HEK293 (cell line): ENCODE results near the gene NCKAP5L.

ENCODE experiments used
- CTCF ChIA-PET: fragments of 350-600 bp; formaldehyde crosslinking; extraction: SDS; loops from one replicate; lab custom pipeline; 2021; ENCODE audit warnings: antibody characterized with exemption; lab: Yijun Ruan, JAX
- POLR2A ChIA-PET: fragments of 300-600 bp; formaldehyde crosslinking; extraction: SDS; loops from one replicate; lab custom pipeline; 2020; ENCODE audit warnings: antibody characterized with exemption, inconsistent platforms; lab: Yijun Ruan, JAX
- H3K27ac ChIP-seq: fragments of 200-500 bp; sonication (Bioruptor generic); 2 replicates; pipeline ENCODE4 v1.5.1; 2014; ENCODE audit warnings: low read depth, low read length, control low read depth, inconsistent platforms; ENCODE audit errors: extremely low read depth
- H3K36me3 ChIP-seq, 2 experiments: fragments of 200-500 bp in 1 of 2; sonication (Bioruptor generic) in 1 of 2; 1 replicate in 1 of 2; 2 replicates in 1 of 2; pipeline ENCODE4 v1.5.1; 2014 to 2017; ENCODE audit warnings: inconsistent platforms in 2 of 2, low read length in 2 of 2; ENCODE audit not compliant: control insufficient read depth in 2 of 2, insufficient read depth in 1 of 2
- H3K4me1 ChIP-seq: fragments of 200-500 bp; sonication (Bioruptor generic); 2 replicates; pipeline ENCODE4 v1.5.1; 2014; ENCODE audit warnings: mild to moderate bottlenecking, low read length, inconsistent platforms; ENCODE audit not compliant: control insufficient read depth, insufficient read depth
- H3K4me3 ChIP-seq: 2 replicates; pipeline ENCODE4 v1.5.1; 2011; ENCODE audit warnings: low read depth, mild to moderate bottlenecking, control low read depth, low read length, moderate library complexity
- H3K9me3 ChIP-seq: fragments of 200-500 bp; sonication (Bioruptor generic); 2 replicates; pipeline ENCODE4 v1.5.1; 2014; ENCODE audit warnings: low read depth, low read length, inconsistent platforms; ENCODE audit not compliant: control insufficient read depth, insufficient read depth
- AEBP2 ChIP-seq: fragments of 450-650 bp; formaldehyde crosslinking; IDR thresholded peaks from 2 replicates; pipeline ENCODE4 v1.5.1; 2016; ENCODE audit warnings: missing biosample characterization, missing genetic modification characterization, borderline replicate concordance
- KLF10 ChIP-seq: fragments of 450-650 bp; IDR thresholded peaks from 2 replicates; pipeline ENCODE4 v1.5.1; 2018; ENCODE audit warnings: missing biosample characterization, mild to moderate bottlenecking, missing genetic modification characterization
- KLF9 ChIP-seq: fragments of 450-650 bp; formaldehyde crosslinking; IDR thresholded peaks from 2 replicates; pipeline ENCODE4 v1.5.1; 2016; ENCODE audit warnings: missing biosample characterization, missing genetic modification characterization, low read depth
- MZF1 ChIP-seq: fragments of 450-650 bp; formaldehyde crosslinking; IDR thresholded peaks from 2 replicates; pipeline ENCODE4 v1.5.1; 2017; ENCODE audit warnings: missing biosample characterization, missing genetic modification characterization, borderline replicate concordance
- PRDM1 ChIP-seq: fragments of 450-650 bp; formaldehyde crosslinking; IDR thresholded peaks from 2 replicates; pipeline ENCODE4; 2016; ENCODE audit warnings: missing biosample characterization, missing genetic modification characterization
- SCRT2 ChIP-seq: fragments of 450-650 bp; formaldehyde crosslinking; IDR thresholded peaks from 2 replicates; pipeline ENCODE4 v1.5.1; 2016; ENCODE audit warnings: missing biosample characterization, missing genetic modification characterization
- SP3 ChIP-seq: fragments of 450-650 bp; formaldehyde crosslinking; IDR thresholded peaks from 2 replicates; pipeline ENCODE4 v1.5.1; 2016; ENCODE audit warnings: missing biosample characterization, missing genetic modification characterization
- WT1 ChIP-seq: fragments of 450-650 bp; formaldehyde crosslinking; IDR thresholded peaks from 2 replicates; pipeline ENCODE4 v1.5.1; 2016; ENCODE audit warnings: missing biosample characterization, missing genetic modification characterization
- ZBTB20 ChIP-seq: fragments of 450-650 bp; formaldehyde crosslinking; IDR thresholded peaks from 2 replicates; pipeline ENCODE4 v1.5.1; 2016; ENCODE audit warnings: missing biosample characterization, missing genetic modification characterization
- ZBTB48 ChIP-seq: fragments of 450-650 bp; formaldehyde crosslinking; IDR thresholded peaks from 2 replicates; pipeline ENCODE4 v1.5.1; 2016; ENCODE audit warnings: missing biosample characterization, missing genetic modification characterization
- ZFP69B ChIP-seq: fragments of 450-650 bp; formaldehyde crosslinking; IDR thresholded peaks from 2 replicates; pipeline ENCODE4 v1.5.1; 2016; ENCODE audit warnings: missing biosample characterization, missing genetic modification characterization
- ZNF133 ChIP-seq: fragments of 450-650 bp; formaldehyde crosslinking; IDR thresholded peaks from 2 replicates; pipeline ENCODE4 v1.5.1; 2016; ENCODE audit warnings: missing biosample characterization, missing genetic modification characterization
- ZNF155 ChIP-seq: fragments of 450-650 bp; formaldehyde crosslinking; IDR thresholded peaks from 2 replicates; pipeline ENCODE4 v1.5.1; 2016; ENCODE audit warnings: missing biosample characterization, missing genetic modification characterization
- ZNF23 ChIP-seq: fragments of 450-650 bp; formaldehyde crosslinking; IDR thresholded peaks from 2 replicates; pipeline ENCODE4 v1.5.1; 2016; ENCODE audit warnings: missing biosample characterization, missing genetic modification characterization, borderline replicate concordance
- ZNF239 ChIP-seq: fragments of 450-650 bp; formaldehyde crosslinking; IDR thresholded peaks from 2 replicates; pipeline ENCODE4 v1.5.1; 2016; ENCODE audit warnings: missing biosample characterization, missing genetic modification characterization
- ZNF274 ChIP-seq, 2 experiments: fragments of 200-500 bp in 1 of 2; fragments of 450-650 bp in 1 of 2; sonication (Bioruptor generic) in 1 of 2; formaldehyde crosslinking in 1 of 2; IDR thresholded peaks; 2 replicates each; pipeline versions ENCODE4 v1.5.1 to v1.6.1; 2014 to 2016; ENCODE audit warnings: borderline replicate concordance in 1 of 2, inconsistent platforms in 1 of 2, low read length in 1 of 2, missing biosample characterization in 1 of 2, missing genetic modification characterization in 1 of 2
- ZNF354C ChIP-seq: fragments of 450-650 bp; formaldehyde crosslinking; IDR thresholded peaks from 2 replicates; pipeline ENCODE4 v1.5.1; 2016; ENCODE audit warnings: missing biosample characterization, missing genetic modification characterization, low read depth, borderline replicate concordance
- ZNF37A ChIP-seq: fragments of 450-650 bp; IDR thresholded peaks from 2 replicates; pipeline ENCODE4 v1.5.1; 2018; ENCODE audit warnings: missing biosample characterization, missing genetic modification characterization
- ZNF391 ChIP-seq: fragments of 450-650 bp; formaldehyde crosslinking; IDR thresholded peaks from 2 replicates; pipeline ENCODE4 v1.5.1; 2016; ENCODE audit warnings: low read depth, missing biosample characterization, missing genetic modification characterization, borderline replicate concordance
- ZNF521 ChIP-seq: fragments of 450-650 bp; formaldehyde crosslinking; IDR thresholded peaks from 2 replicates; pipeline ENCODE4 v1.5.1; 2017; ENCODE audit warnings: missing biosample characterization, mild to moderate bottlenecking, missing genetic modification characterization
- ZNF580 ChIP-seq: fragments of 450-650 bp; formaldehyde crosslinking; IDR thresholded peaks from 2 replicates; pipeline ENCODE4 v1.5.1; 2016; ENCODE audit warnings: missing biosample characterization, missing genetic modification characterization
- ZNF610 ChIP-seq: fragments of 450-650 bp; formaldehyde crosslinking; IDR thresholded peaks from 2 replicates; pipeline ENCODE4 v1.5.1; 2016; ENCODE audit warnings: missing biosample characterization, missing genetic modification characterization, borderline replicate concordance
- ZNF623 ChIP-seq: fragments of 450-650 bp; formaldehyde crosslinking; IDR thresholded peaks from 2 replicates; pipeline ENCODE4 v1.5.1; 2016; ENCODE audit warnings: missing biosample characterization, missing genetic modification characterization
- ZNF701 ChIP-seq: fragments of 450-650 bp; formaldehyde crosslinking; IDR thresholded peaks from 2 replicates; pipeline ENCODE4 v1.5.1; 2016; ENCODE audit warnings: missing biosample characterization, missing genetic modification characterization
- ZNF768 ChIP-seq: fragments of 450-650 bp; formaldehyde crosslinking; IDR thresholded peaks from 2 replicates; pipeline ENCODE4 v1.5.1; 2018; ENCODE audit warnings: missing biosample characterization, mild to moderate bottlenecking, missing genetic modification characterization
- ZSCAN16 ChIP-seq: fragments of 450-650 bp; formaldehyde crosslinking; IDR thresholded peaks from 2 replicates; pipeline ENCODE4 v1.5.1; 2016; ENCODE audit warnings: missing biosample characterization, missing genetic modification characterization
- TF ChIP-seq, protein P1 (sequence below): fragments of 450-650 bp; formaldehyde crosslinking; IDR thresholded peaks from 2 replicates; pipeline ENCODE4 v1.5.1; 2016; ENCODE audit warnings: missing biosample characterization, missing genetic modification characterization, borderline replicate concordance

The NCKAP5L gene

DNA sequence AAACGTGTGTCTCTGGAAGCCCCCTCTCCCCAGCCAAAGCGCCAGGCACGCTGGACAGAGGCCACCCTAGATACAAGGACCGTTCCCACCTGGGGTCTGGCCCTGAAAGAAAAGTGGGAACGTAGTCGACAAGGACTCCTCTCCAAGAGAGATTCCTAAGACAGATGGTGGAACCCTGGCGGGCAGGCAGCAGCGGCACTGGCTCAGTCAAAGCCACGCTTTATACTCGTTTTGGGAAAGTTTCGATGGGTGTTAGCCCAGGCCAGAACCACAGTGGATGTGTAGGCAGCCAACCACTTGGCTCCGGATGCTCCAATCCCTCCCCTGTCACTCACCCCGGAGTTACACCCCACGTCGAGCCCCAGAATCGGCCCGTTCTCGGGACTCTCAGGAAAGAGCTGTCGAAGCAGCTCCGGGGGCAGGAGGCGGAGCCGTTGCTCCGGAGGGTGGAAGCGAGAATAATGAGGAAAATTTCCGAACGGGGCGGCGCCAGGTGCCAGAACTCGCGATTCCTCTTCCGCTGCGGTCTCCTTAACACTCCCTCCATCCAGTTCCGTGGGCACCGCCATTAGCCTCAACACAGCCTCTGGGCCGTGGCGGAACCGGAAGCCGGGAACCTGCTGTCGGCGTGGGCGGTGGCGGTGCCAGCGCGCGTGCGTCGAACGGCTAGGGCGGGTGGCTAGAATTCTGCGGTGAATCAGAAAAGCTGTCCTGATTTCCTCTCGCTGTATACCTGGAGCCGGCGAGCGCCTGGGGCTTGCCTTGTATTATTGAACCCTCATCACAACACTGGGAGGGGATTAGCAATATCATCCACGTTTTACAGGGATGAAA is 14.5 kb upstream of the NCKAP5L start, which contains the start of gene BCDIN3D:
Gene BCDIN3D (minus strand): TSS at position 588 of the 834 bp plus-strand sequence. CDS start 19 bp downstream, at position 569.
- no peaks in the 10 kb centered on the region for H3K9me3 ChIP-seq
- H3K4me3 ChIP-seq, result peak within 1 kb of the TSS; percentile 60
- ChIA-PET CTCF (interaction anchor here (0.6 to 1.8 kb wide), 4 partner anchors 25 to 380 kb away, joined by 3 to 12 read pairs (median 4); no protein-coding TSS in a partner anchor), POLR2A (interaction anchor here (0.6 to 4.4 kb wide), 10 partner anchors 11 to 985 kb away, joined by 3 to 38 read pairs (median 4); partner anchors contain the start of genes NCKAP5L, SMARCD1 and TMBIM6)
- peak within 1 kb of the TSS; percentile 89 for H3K27ac ChIP-seq
- peaks cover 0 to 5% of the 10 kb centered on the region in 2 experiments; a peak in 1 of 3 replicates for H3K36me3 ChIP-seq
- H3K4me1 ChIP-seq, result peaks cover 6% of the 10 kb centered on the region; the same call in 1 of the 2 replicates
- TF ChIP-seq ZSCAN16 (tag by site-specific recombination), result no peak
- TF ChIP-seq ZNF623 (tag by site-specific recombination), result no peak
- TF ChIP-seq ZNF768 (tag by site-specific recombination), result no peak
- no peak for TF ChIP-seq ZNF701
- TF ChIP-seq ZNF23 (tag by site-specific recombination), result no peak
- TF ChIP-seq ZFP69B (tag by site-specific recombination), result no peak
- no peak for TF ChIP-seq ZNF133 (tag by site-specific recombination)
- TF ChIP-seq ZNF155, result no peak
- TF ChIP-seq ZNF354C (tag by site-specific recombination), result no peak
- peak; percentile 50; the same call in 1 of the 2 replicates for TF ChIP-seq KLF10 (tag by site-specific recombination)
- TF ChIP-seq SP3, result peak; percentile 63; the same call in 1 of the 2 replicates
- TF ChIP-seq ZNF521 (tag by site-specific recombination), result no peak
- no peak for TF ChIP-seq ZNF239 (tag by site-specific recombination)
- TF ChIP-seq ZNF610 (tag by site-specific recombination), result no peak
- no peak for TF ChIP-seq ZBTB48 (tag by site-specific recombination)
- 0 out of 2 replicates have a peak, but pooled peaks have one; percentile 6 for TF ChIP-seq ZNF580 (tag by site-specific recombination)
- no peak for TF ChIP-seq ZNF274 (IDR thresholded peaks at IDR 0.05; ENCODE audit: low read length)
- no peak for TF ChIP-seq ZNF274 (tag by site-specific recombination; IDR thresholded peaks at IDR 0.05; ENCODE audit: borderline replicate concordance)
- TF ChIP-seq MZF1 (tag by site-specific recombination), result no peak
- TF ChIP-seq WT1 (tag by site-specific recombination), result no peak
- TF ChIP-seq, protein P1, sequence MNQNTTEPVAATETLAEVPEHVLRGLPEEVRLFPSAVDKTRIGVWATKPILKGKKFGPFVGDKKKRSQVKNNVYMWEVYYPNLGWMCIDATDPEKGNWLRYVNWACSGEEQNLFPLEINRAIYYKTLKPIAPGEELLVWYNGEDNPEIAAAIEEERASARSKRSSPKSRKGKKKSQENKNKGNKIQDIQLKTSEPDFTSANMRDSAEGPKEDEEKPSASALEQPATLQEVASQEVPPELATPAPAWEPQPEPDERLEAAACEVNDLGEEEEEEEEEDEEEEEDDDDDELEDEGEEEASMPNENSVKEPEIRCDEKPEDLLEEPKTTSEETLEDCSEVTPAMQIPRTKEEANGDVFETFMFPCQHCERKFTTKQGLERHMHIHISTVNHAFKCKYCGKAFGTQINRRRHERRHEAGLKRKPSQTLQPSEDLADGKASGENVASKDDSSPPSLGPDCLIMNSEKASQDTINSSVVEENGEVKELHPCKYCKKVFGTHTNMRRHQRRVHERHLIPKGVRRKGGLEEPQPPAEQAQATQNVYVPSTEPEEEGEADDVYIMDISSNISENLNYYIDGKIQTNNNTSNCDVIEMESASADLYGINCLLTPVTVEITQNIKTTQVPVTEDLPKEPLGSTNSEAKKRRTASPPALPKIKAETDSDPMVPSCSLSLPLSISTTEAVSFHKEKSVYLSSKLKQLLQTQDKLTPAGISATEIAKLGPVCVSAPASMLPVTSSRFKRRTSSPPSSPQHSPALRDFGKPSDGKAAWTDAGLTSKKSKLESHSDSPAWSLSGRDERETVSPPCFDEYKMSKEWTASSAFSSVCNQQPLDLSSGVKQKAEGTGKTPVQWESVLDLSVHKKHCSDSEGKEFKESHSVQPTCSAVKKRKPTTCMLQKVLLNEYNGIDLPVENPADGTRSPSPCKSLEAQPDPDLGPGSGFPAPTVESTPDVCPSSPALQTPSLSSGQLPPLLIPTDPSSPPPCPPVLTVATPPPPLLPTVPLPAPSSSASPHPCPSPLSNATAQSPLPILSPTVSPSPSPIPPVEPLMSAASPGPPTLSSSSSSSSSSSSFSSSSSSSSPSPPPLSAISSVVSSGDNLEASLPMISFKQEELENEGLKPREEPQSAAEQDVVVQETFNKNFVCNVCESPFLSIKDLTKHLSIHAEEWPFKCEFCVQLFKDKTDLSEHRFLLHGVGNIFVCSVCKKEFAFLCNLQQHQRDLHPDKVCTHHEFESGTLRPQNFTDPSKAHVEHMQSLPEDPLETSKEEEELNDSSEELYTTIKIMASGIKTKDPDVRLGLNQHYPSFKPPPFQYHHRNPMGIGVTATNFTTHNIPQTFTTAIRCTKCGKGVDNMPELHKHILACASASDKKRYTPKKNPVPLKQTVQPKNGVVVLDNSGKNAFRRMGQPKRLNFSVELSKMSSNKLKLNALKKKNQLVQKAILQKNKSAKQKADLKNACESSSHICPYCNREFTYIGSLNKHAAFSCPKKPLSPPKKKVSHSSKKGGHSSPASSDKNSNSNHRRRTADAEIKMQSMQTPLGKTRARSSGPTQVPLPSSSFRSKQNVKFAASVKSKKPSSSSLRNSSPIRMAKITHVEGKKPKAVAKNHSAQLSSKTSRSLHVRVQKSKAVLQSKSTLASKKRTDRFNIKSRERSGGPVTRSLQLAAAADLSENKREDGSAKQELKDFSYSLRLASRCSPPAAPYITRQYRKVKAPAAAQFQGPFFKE (tag by site-specific recombination), result no peak
- TF ChIP-seq ZNF37A (tag by site-specific recombination), result no peak
- TF ChIP-seq PRDM1 (tag by site-specific recombination), result no peak
- TF ChIP-seq SCRT2 (tag by site-specific recombination), result no peak
- no peak for TF ChIP-seq AEBP2
- TF ChIP-seq KLF9, result peak; percentile 51; the same call in 1 of the 2 replicates
- no peak for TF ChIP-seq ZNF391
- peak; percentile 97 for TF ChIP-seq ZBTB20 (tag by site-specific recombination)
